ENCODE results near the gene SLC18A2.

SLC18A2 gene

GRCh38 chr10:117240621-117241529 is at the start of gene SLC18A2:
Gene SLC18A2 (plus strand): TSS chr10:117241114. CDS start chr10:117241694, 580 bp downstream.
- H3K4me3 ChIP-seq (ENCODE audit: insufficient read length, low read depth) = peak within 1 kb of the TSS; percentile 43
- H3K9ac ChIP-seq (ENCODE audit: insufficient read length, low read depth) = peak within 1 kb of the TSS; percentile 32
- no peaks in the 10 kb centered on the region for H3K9me3 ChIP-seq (ENCODE audit: insufficient read depth, low read length)
- H3K4me1 ChIP-seq (ENCODE audit: insufficient read depth, insufficient read length) = peaks cover 4% of the 10 kb centered on the region
- peaks cover 50% of the 10 kb centered on the region for H3K27me3 ChIP-seq (ENCODE audit: insufficient read depth, insufficient read length)
- no peak for DNase-seq (ENCODE audit: low read depth, low spot score)
- TF ChIP-seq YY1 (IDR thresholded peaks at IDR 0.05; ENCODE audit: insufficient read depth, insufficient read length) (no peak), SUZ12 (IDR thresholded peaks at IDR 0.05; ENCODE audit: extremely low read depth, insufficient read depth, insufficient read length) (no peak), ZNF274 (IDR thresholded peaks at IDR 0.05; ENCODE audit: low read depth, low read length) (no peak)
- H3K36me3 ChIP-seq (ENCODE audit: insufficient read depth, insufficient read length, low read length) = no peaks in the 10 kb centered on the region

GRCh38 chr10:117197189-117197588 is 43.7 kb upstream of the SLC18A2 start, which contains the start of gene KCNK18:
Gene KCNK18 (plus strand): TSS chr10:117197489. CDS start chr10:117197489, 0 bp downstream.
- Histone ChIP-seq H3K9ac (ENCODE audit: insufficient read length, low read depth) (no peak within 1 kb of the TSS), H3K27me3 (ENCODE audit: insufficient read depth, insufficient read length) (no peaks in the 10 kb centered on the region), H3K4me1 (ENCODE audit: insufficient read depth, insufficient read length) (peaks cover 3% of the 10 kb centered on the region), H3K36me3 (ENCODE audit: insufficient read depth, insufficient read length, low read length) (no peaks in the 10 kb centered on the region), H3K9me3 (ENCODE audit: insufficient read depth, low read length) (no peaks in the 10 kb centered on the region), H3K4me3 (ENCODE audit: insufficient read length, low read depth) (no peak within 1 kb of the TSS)
- TF ChIP-seq SUZ12 (IDR thresholded peaks at IDR 0.05; ENCODE audit: extremely low read depth, insufficient read depth, insufficient read length) (no peak), ZNF274 (IDR thresholded peaks at IDR 0.05; ENCODE audit: low read depth, low read length) (no peak), YY1 (IDR thresholded peaks at IDR 0.05; ENCODE audit: insufficient read depth, insufficient read length) (no peak)
- DNase-seq (ENCODE audit: low read depth, low spot score) = no peak

GRCh38 chr10:117198088-117198487 is 42.8 kb upstream of the SLC18A2 start:
- H3K4me3 ChIP-seq (ENCODE audit: insufficient read length, low read depth) = no peak overlapping the region
- TF ChIP-seq ZNF274 (IDR thresholded peaks at IDR 0.05; ENCODE audit: low read depth, low read length) = no peak
- TF ChIP-seq SUZ12 (IDR thresholded peaks at IDR 0.05; ENCODE audit: extremely low read depth, insufficient read depth, insufficient read length) = no peak
- no peak for TF ChIP-seq YY1 (IDR thresholded peaks at IDR 0.05; ENCODE audit: insufficient read depth, insufficient read length)
- no peak for DNase-seq (ENCODE audit: low read depth, low spot score)

GRCh38 chr10:117201826-117202225 is 39.1 kb upstream of the SLC18A2 start:
- H3K27me3 ChIP-seq (ENCODE audit: insufficient read depth, insufficient read length) = no peaks in the 10 kb centered on the region
- H3K9ac ChIP-seq (ENCODE audit: insufficient read length, low read depth) = no peak overlapping the region
- TF ChIP-seq SUZ12 (IDR thresholded peaks at IDR 0.05; ENCODE audit: extremely low read depth, insufficient read depth, insufficient read length) = no peak
- TF ChIP-seq ZNF274 (IDR thresholded peaks at IDR 0.05; ENCODE audit: low read depth, low read length) = no peak
- TF ChIP-seq YY1 (IDR thresholded peaks at IDR 0.05; ENCODE audit: insufficient read depth, insufficient read length) = no peak
- DNase-seq (ENCODE audit: low read depth, low spot score) = no peak
- no peaks in the 10 kb centered on the region for H3K36me3 ChIP-seq (ENCODE audit: insufficient read depth, insufficient read length, low read length)
- H3K4me1 ChIP-seq (ENCODE audit: insufficient read depth, insufficient read length) = peaks cover 3% of the 10 kb centered on the region
- no peak overlapping the region for H3K4me3 ChIP-seq (ENCODE audit: insufficient read length, low read depth)
- no peaks in the 10 kb centered on the region for H3K9me3 ChIP-seq (ENCODE audit: insufficient read depth, low read length)

More at GRCh38 chr10:117198088-117198487, 42.8 kb upstream of the SLC18A2 start:
- Histone ChIP-seq H3K27me3 (ENCODE audit: insufficient read depth, insufficient read length) (no peaks in the 10 kb centered on the region), H3K9ac (ENCODE audit: insufficient read length, low read depth) (no peak overlapping the region), H3K9me3 (ENCODE audit: insufficient read depth, low read length) (no peaks in the 10 kb centered on the region), H3K36me3 (ENCODE audit: insufficient read depth, insufficient read length, low read length) (no peaks in the 10 kb centered on the region), H3K4me1 (ENCODE audit: insufficient read depth, insufficient read length) (peaks cover 3% of the 10 kb centered on the region)

- H3K4me3 ChIP-seq (ENCODE audit: insufficient read length, low read depth) = no peak overlapping the region
- no peaks in the 10 kb centered on the region for H3K4me1 ChIP-seq (ENCODE audit: insufficient read depth, insufficient read length)
- H3K36me3 ChIP-seq (ENCODE audit: insufficient read depth, insufficient read length, low read length) = no peaks in the 10 kb centered on the region
- DNase-seq (ENCODE audit: low read depth, low spot score) = no peak
- H3K27me3 ChIP-seq (ENCODE audit: insufficient read depth, insufficient read length) = no peaks in the 10 kb centered on the region
- H3K9me3 ChIP-seq (ENCODE audit: insufficient read depth, low read length) = no peaks in the 10 kb centered on the region
- no peak overlapping the region for H3K9ac ChIP-seq (ENCODE audit: insufficient read length, low read depth)
- TF ChIP-seq ZNF274 (IDR thresholded peaks at IDR 0.05; ENCODE audit: low read depth, low read length) (no peak), SUZ12 (IDR thresholded peaks at IDR 0.05; ENCODE audit: extremely low read depth, insufficient read depth, insufficient read length) (no peak), YY1 (IDR thresholded peaks at IDR 0.05; ENCODE audit: insufficient read depth, insufficient read length) (no peak)
Measured at GRCh38 chr10:117204316-117204715, 36.6 kb upstream of the SLC18A2 start.

GRCh38 chr10:117212176-117212575 is 28.7 kb upstream of the SLC18A2 start:
- no peaks in the 10 kb centered on the region for H3K36me3 ChIP-seq (ENCODE audit: insufficient read depth, insufficient read length, low read length)
- H3K9me3 ChIP-seq (ENCODE audit: insufficient read depth, low read length) = peaks cover 25% of the 10 kb centered on the region
- peaks cover 19% of the 10 kb centered on the region for H3K27me3 ChIP-seq (ENCODE audit: insufficient read depth, insufficient read length)
- no peak overlapping the region for H3K4me3 ChIP-seq (ENCODE audit: insufficient read length, low read depth)
- no peak for DNase-seq (ENCODE audit: low read depth, low spot score)
- TF ChIP-seq YY1 (IDR thresholded peaks at IDR 0.05; ENCODE audit: insufficient read depth, insufficient read length) (no peak), SUZ12 (IDR thresholded peaks at IDR 0.05; ENCODE audit: extremely low read depth, insufficient read depth, insufficient read length) (no peak), ZNF274 (IDR thresholded peaks at IDR 0.05; ENCODE audit: low read depth, low read length) (no peak)
- no peak overlapping the region for H3K9ac ChIP-seq (ENCODE audit: insufficient read length, low read depth)
- H3K4me1 ChIP-seq (ENCODE audit: insufficient read depth, insufficient read length) = peaks cover 3% of the 10 kb centered on the region

- Histone ChIP-seq H3K4me3 (ENCODE audit: insufficient read length, low read depth) (no peak overlapping the region), H3K27me3 (ENCODE audit: insufficient read depth, insufficient read length) (peaks cover 23% of the 10 kb centered on the region), H3K9me3 (ENCODE audit: insufficient read depth, low read length) (peaks cover 31% of the 10 kb centered on the region), H3K36me3 (ENCODE audit: insufficient read depth, insufficient read length, low read length) (no peaks in the 10 kb centered on the region), H3K9ac (ENCODE audit: insufficient read length, low read depth) (no peak overlapping the region), H3K4me1 (ENCODE audit: insufficient read depth, insufficient read length) (peaks cover 3% of the 10 kb centered on the region)
- TF ChIP-seq SUZ12 (IDR thresholded peaks at IDR 0.05; ENCODE audit: extremely low read depth, insufficient read depth, insufficient read length) (no peak), YY1 (IDR thresholded peaks at IDR 0.05; ENCODE audit: insufficient read depth, insufficient read length) (no peak), ZNF274 (IDR thresholded peaks at IDR 0.05; ENCODE audit: low read depth, low read length) (no peak)
- DNase-seq (ENCODE audit: low read depth, low spot score) = no peak
Measured at GRCh38 chr10:117214401-117214800, 26.5 kb upstream of the SLC18A2 start.
